HG03064 (cell line): ENCODE measurements around the gene FRRS1L.

ENCODE experiments used
- ATAC-seq: cut with Tn5 transposase; IDR thresholded peaks from one replicate; pipeline ENCODE4 v1.9.1; 2021; ENCODE audit warnings: low read depth; ENCODE audit not compliant: unreplicated experiment

FRRS1L gene

GRCh38 chr9:109083141-109083540 lies 83.9 kb downstream of the FRRS1L start:
- ATAC-seq = no peak

DNA sequence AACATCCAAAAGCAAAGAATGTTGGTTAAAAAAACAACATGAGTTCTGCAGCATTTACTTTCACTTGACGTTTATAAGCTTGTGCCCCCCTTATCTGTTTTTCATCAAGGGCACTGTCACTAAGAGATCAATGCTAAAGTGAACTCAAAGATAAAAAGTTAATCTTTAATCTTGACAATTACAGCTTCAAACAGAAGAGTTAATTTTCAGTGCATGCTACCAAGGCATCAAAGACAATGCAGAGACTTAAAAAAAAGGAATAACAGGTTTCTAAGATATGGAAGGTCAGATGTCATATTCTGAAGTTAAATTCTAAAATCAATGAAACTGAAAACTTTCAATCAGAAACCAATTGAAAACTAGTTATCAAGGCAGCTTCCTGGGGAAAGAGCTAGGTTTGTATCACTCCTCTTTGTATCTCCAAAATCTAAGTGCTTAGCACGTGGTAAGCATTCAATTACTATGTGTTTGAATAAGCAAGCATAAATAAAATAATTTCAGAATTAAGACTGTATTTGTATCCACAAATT lies 84.9 kb downstream of the FRRS1L start:
- no peak for ATAC-seq
